ENCODE results near the gene TPCN2.

- TF ChIP-seq CTCF (conservative IDR thresholded peaks at IDR 0.05; ENCODE audit: low read depth, low read length) (no peak), POLR2A (IDR thresholded peaks at IDR 0.05; ENCODE audit: low read depth, low read length) (no peak), RFX5 (IDR thresholded peaks at IDR 0.05; ENCODE audit: low read depth, low read length) (no peak), NFE2L2 (IDR thresholded peaks at IDR 0.05; ENCODE audit: low read depth, low read length) (no peak), FOS (IDR thresholded peaks at IDR 0.05; ENCODE audit: low read depth, low read length) (no peak), MAFK (IDR thresholded peaks at IDR 0.05; ENCODE audit: low read depth, low read length) (no peak), CEBPB (IDR thresholded peaks at IDR 0.05; ENCODE audit: low read depth, low read length) (no peak), MXI1 (IDR thresholded peaks at IDR 0.05; ENCODE audit: borderline replicate concordance, low read depth, low read length) (no peak), RCOR1 (IDR thresholded peaks at IDR 0.05; ENCODE audit: insufficient replicate concordance, low read length) (no peak), ELK1 (IDR thresholded peaks at IDR 0.05; ENCODE audit: borderline replicate concordance, low read depth, low read length) (no peak), MAZ (IDR thresholded peaks at IDR 0.05; ENCODE audit: borderline replicate concordance, low read depth, low read length) (no peak)
- TF ChIP-seq, protein P1, sequence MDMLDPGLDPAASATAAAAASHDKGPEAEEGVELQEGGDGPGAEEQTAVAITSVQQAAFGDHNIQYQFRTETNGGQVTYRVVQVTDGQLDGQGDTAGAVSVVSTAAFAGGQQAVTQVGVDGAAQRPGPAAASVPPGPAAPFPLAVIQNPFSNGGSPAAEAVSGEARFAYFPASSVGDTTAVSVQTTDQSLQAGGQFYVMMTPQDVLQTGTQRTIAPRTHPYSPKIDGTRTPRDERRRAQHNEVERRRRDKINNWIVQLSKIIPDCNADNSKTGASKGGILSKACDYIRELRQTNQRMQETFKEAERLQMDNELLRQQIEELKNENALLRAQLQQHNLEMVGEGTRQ (IDR thresholded peaks at IDR 0.05; ENCODE audit: low read depth, low read length): no peak
Observed at GRCh38 chr11:69129647-69130046, 80.9 kb downstream of the TPCN2 start.

All from IMR-90 (cell line).